Measurements from ENCODE around the gene PCNX3. TPM values are rescaled to one million over a fixed set of nuclear protein-coding genes. Genes with fewer than 3 reads are reported as not detected.

The PCNX3 gene
- total and polyA plus RNA-seq, 4 donors: 10.4 to 41.6 (median 25.5) TPM

GRCh38 chr11:65595543-65596281 lies 19.9 kb upstream of the PCNX3 start, which contains the start of gene KCNK7:
TSS of gene KCNK7 (minus strand) at chr11:65595800. CDS start at chr11:65595772, 28 bp downstream.
- Histone ChIP-seq H3K4me1 (ENCODE audit: control insufficient read depth, insufficient read depth, low read length) (peaks cover 24% of the 10 kb centered on the region), H3K27me3 (ENCODE audit: control insufficient read depth, insufficient read depth, low read length) (peaks cover 3% of the 10 kb centered on the region), H3K36me3 (ENCODE audit: control insufficient read depth, insufficient read depth, low read length) (peaks cover 67% of the 10 kb centered on the region), H3K27ac (ENCODE audit: low read depth, low read length) (no peak within 1 kb of the TSS), H3K4me3 (ENCODE audit: low read depth, low read length) (no peak within 1 kb of the TSS), H3K9me3 (ENCODE audit: control insufficient read depth, insufficient read depth, low read length) (no peaks in the 10 kb centered on the region)
- WGBS (ENCODE audit: insufficient coverage): 69% methylated on average over 9 of the region's 12 CpGs
- DNase-seq (ENCODE audit: low read depth in 4 of 6, low spot score in 6 of 6): no peak

GRCh38 chr11:65596520-65596919 lies 19.1 kb upstream of the PCNX3 start:
- Histone ChIP-seq H3K4me3 (ENCODE audit: low read depth, low read length) (no peak overlapping the region), H3K4me1 (ENCODE audit: control insufficient read depth, insufficient read depth, low read length) (peaks cover 24% of the 10 kb centered on the region), H3K9me3 (ENCODE audit: control insufficient read depth, insufficient read depth, low read length) (no peaks in the 10 kb centered on the region), H3K27me3 (ENCODE audit: control insufficient read depth, insufficient read depth, low read length) (peaks cover 3% of the 10 kb centered on the region), H3K36me3 (ENCODE audit: control insufficient read depth, insufficient read depth, low read length) (peaks cover 72% of the 10 kb centered on the region), H3K27ac (ENCODE audit: low read depth, low read length) (no peak overlapping the region)
- 83% methylated on average over 6 of the region's 6 CpGs for WGBS (ENCODE audit: insufficient coverage)
- DNase-seq (ENCODE audit: low read depth in 4 of 6, low spot score in 6 of 6): no peak

- Histone ChIP-seq H3K4me1 (ENCODE audit: control insufficient read depth, insufficient read depth, low read length) (peaks cover 15% of the 10 kb centered on the region), H3K27me3 (ENCODE audit: control insufficient read depth, insufficient read depth, low read length) (no peaks in the 10 kb centered on the region), H3K4me3 (ENCODE audit: low read depth, low read length) (no peak overlapping the region), H3K9me3 (ENCODE audit: control insufficient read depth, insufficient read depth, low read length) (no peaks in the 10 kb centered on the region), H3K27ac (ENCODE audit: low read depth, low read length) (no peak overlapping the region), H3K36me3 (ENCODE audit: control insufficient read depth, insufficient read depth, low read length) (peaks cover 67% of the 10 kb centered on the region)
- no peak for DNase-seq (ENCODE audit: low read depth in 4 of 6, low spot score in 6 of 6)
- 94% methylated on average over 15 of the region's 16 CpGs for WGBS (ENCODE audit: insufficient coverage)
These were observed 17.3 kb upstream of the PCNX3 start for GRCh38 chr11:65598258-65598699.

GRCh38 chr11:65599216-65599954 lies 16.2 kb upstream of the PCNX3 start:
- Histone ChIP-seq H3K4me3 (ENCODE audit: low read depth, low read length) (no peak overlapping the region), H3K36me3 (ENCODE audit: control insufficient read depth, insufficient read depth, low read length) (peaks cover 64% of the 10 kb centered on the region), H3K27ac (ENCODE audit: low read depth, low read length) (no peak overlapping the region), H3K4me1 (ENCODE audit: control insufficient read depth, insufficient read depth, low read length) (peaks cover 5% of the 10 kb centered on the region), H3K9me3 (ENCODE audit: control insufficient read depth, insufficient read depth, low read length) (no peaks in the 10 kb centered on the region), H3K27me3 (ENCODE audit: control insufficient read depth, insufficient read depth, low read length) (no peaks in the 10 kb centered on the region)
- DNase-seq (ENCODE audit: low read depth in 4 of 6, low spot score in 6 of 6): no peak
- 74% methylated on average over 47 of the region's 49 CpGs for WGBS (ENCODE audit: insufficient coverage)

- WGBS (ENCODE audit: insufficient coverage): 96% methylated on average over 5 of the region's 6 CpGs
- Histone ChIP-seq H3K36me3 (ENCODE audit: control insufficient read depth, insufficient read depth, low read length) (peaks cover 69% of the 10 kb centered on the region), H3K9me3 (ENCODE audit: control insufficient read depth, insufficient read depth, low read length) (no peaks in the 10 kb centered on the region), H3K4me3 (ENCODE audit: low read depth, low read length) (no peak overlapping the region), H3K27ac (ENCODE audit: low read depth, low read length) (no peak overlapping the region), H3K4me1 (ENCODE audit: control insufficient read depth, insufficient read depth, low read length) (peaks cover 5% of the 10 kb centered on the region), H3K27me3 (ENCODE audit: control insufficient read depth, insufficient read depth, low read length) (no peaks in the 10 kb centered on the region)
- DNase-seq (ENCODE audit: low read depth in 4 of 6, low spot score in 6 of 6): no peak
These were observed 15.7 kb upstream of the PCNX3 start for GRCh38 chr11:65599955-65600246.

- peaks cover 65% of the 10 kb centered on the region for H3K36me3 ChIP-seq (ENCODE audit: control insufficient read depth, insufficient read depth, low read length)
- WGBS (ENCODE audit: insufficient coverage): 82% methylated on average over 1 of the region's 1 CpG
- H3K9me3 ChIP-seq (ENCODE audit: control insufficient read depth, insufficient read depth, low read length): no peaks in the 10 kb centered on the region
- peaks cover 21% of the 10 kb centered on the region for H3K4me1 ChIP-seq (ENCODE audit: control insufficient read depth, insufficient read depth, low read length)
- H3K27ac ChIP-seq (ENCODE audit: low read depth, low read length): no peak overlapping the region
- no peaks in the 10 kb centered on the region for H3K27me3 ChIP-seq (ENCODE audit: control insufficient read depth, insufficient read depth, low read length)
- no peak overlapping the region for H3K4me3 ChIP-seq (ENCODE audit: low read depth, low read length)
- DNase-seq (ENCODE audit: low read depth in 4 of 6, low spot score in 6 of 6): no peak
These were observed 11.3 kb upstream of the PCNX3 start for GRCh38 chr11:65604258-65604657.

GRCh38 chr11:65606876-65607613 lies 8.5 kb upstream of the PCNX3 start:
- H3K27ac ChIP-seq (ENCODE audit: low read depth, low read length): peak overlapping the region; percentile 51
- DNase-seq (ENCODE audit: low read depth in 4 of 6, low spot score in 6 of 6): peak; percentile 70 to 98 (median 88)
- peak overlapping the region; percentile 28 for H3K4me3 ChIP-seq (ENCODE audit: low read depth, low read length)
- 2% methylated on average over 67 of the region's 67 CpGs for WGBS (ENCODE audit: insufficient coverage)
- H3K36me3 ChIP-seq (ENCODE audit: control insufficient read depth, insufficient read depth, low read length): peaks cover 71% of the 10 kb centered on the region
- no peaks in the 10 kb centered on the region for H3K27me3 ChIP-seq (ENCODE audit: control insufficient read depth, insufficient read depth, low read length)
- peaks cover 48% of the 10 kb centered on the region for H3K4me1 ChIP-seq (ENCODE audit: control insufficient read depth, insufficient read depth, low read length)
- H3K9me3 ChIP-seq (ENCODE audit: control insufficient read depth, insufficient read depth, low read length): no peaks in the 10 kb centered on the region

- no peak for DNase-seq (ENCODE audit: low read depth in 4 of 6, low spot score in 6 of 6)
- H3K4me3 ChIP-seq (ENCODE audit: low read depth, low read length): peak overlapping the region; percentile 9
- WGBS (ENCODE audit: insufficient coverage): 50% methylated on average over 31 of the region's 37 CpGs
- peaks cover 72% of the 10 kb centered on the region for H3K36me3 ChIP-seq (ENCODE audit: control insufficient read depth, insufficient read depth, low read length)
- H3K27ac ChIP-seq (ENCODE audit: low read depth, low read length): no peak overlapping the region
- no peaks in the 10 kb centered on the region for H3K27me3 ChIP-seq (ENCODE audit: control insufficient read depth, insufficient read depth, low read length)
- no peaks in the 10 kb centered on the region for H3K9me3 ChIP-seq (ENCODE audit: control insufficient read depth, insufficient read depth, low read length)
- peaks cover 56% of the 10 kb centered on the region for H3K4me1 ChIP-seq (ENCODE audit: control insufficient read depth, insufficient read depth, low read length)
These were observed 7.8 kb upstream of the PCNX3 start for GRCh38 chr11:65607614-65608426.

- H3K9me3 ChIP-seq (ENCODE audit: control insufficient read depth, insufficient read depth, low read length): no peaks in the 10 kb centered on the region
- peaks cover 70% of the 10 kb centered on the region for H3K4me1 ChIP-seq (ENCODE audit: control insufficient read depth, insufficient read depth, low read length)
- 51% methylated on average over 3 of the region's 3 CpGs for WGBS (ENCODE audit: insufficient coverage)
- no peak overlapping the region for H3K4me3 ChIP-seq (ENCODE audit: low read depth, low read length)
- no peak overlapping the region for H3K27ac ChIP-seq (ENCODE audit: low read depth, low read length)
- peaks cover 72% of the 10 kb centered on the region for H3K36me3 ChIP-seq (ENCODE audit: control insufficient read depth, insufficient read depth, low read length)
- no peak for DNase-seq (ENCODE audit: low read depth in 4 of 6, low spot score in 6 of 6)
- H3K27me3 ChIP-seq (ENCODE audit: control insufficient read depth, insufficient read depth, low read length): no peaks in the 10 kb centered on the region
These were observed 6.3 kb upstream of the PCNX3 start for GRCh38 chr11:65609229-65609628.
